HG03103 (cell line): ENCODE results near the gene BCL7B.
"Not testable (repeated sequence)": the region's sequence is repeated elsewhere in the genome, so short reads cannot be mapped to it uniquely, and the experiment has no call there.

Source experiments
- ATAC-seq: cut with Tn5 transposase; IDR thresholded peaks from one replicate; pipeline ENCODE4 v1.9.1; 2021; ENCODE audit warnings: low read depth; ENCODE audit not compliant: unreplicated experiment

Gene BCL7B

GRCh38 chr7:73573276-73573675 lies 15.8 kb upstream of the BCL7B start:
- no peak for ATAC-seq

- ATAC-seq: no peak
Measured at GRCh38 chr7:73572767-73573186, 15.3 kb upstream of the BCL7B start.

GRCh38 chr7:73570977-73571376 lies 13.5 kb upstream of the BCL7B start:
- no peak for ATAC-seq

GRCh38 chr7:73570521-73570920 lies 13.0 kb upstream of the BCL7B start:
- ATAC-seq: no peak

GRCh38 chr7:73569042-73569608 lies 11.6 kb upstream of the BCL7B start:
- no peak for ATAC-seq

GRCh38 chr7:73567846-73568685 lies 10.6 kb upstream of the BCL7B start:
- ATAC-seq: no peak

- no peak for ATAC-seq
Measured at GRCh38 chr7:73567140-73567539, 9.7 kb upstream of the BCL7B start.

- not testable (repeated sequence) for ATAC-seq
Measured at GRCh38 chr7:73566431-73566830, 8.9 kb upstream of the BCL7B start.

GRCh38 chr7:73565675-73566340 lies 8.3 kb upstream of the BCL7B start:
- ATAC-seq: no peak

GRCh38 chr7:73560109-73560835 lies 2.8 kb upstream of the BCL7B start:
- no peak for ATAC-seq

- ATAC-seq: peak; percentile 82
Measured at GRCh38 chr7:73557108-73557396, 438 bp downstream of the BCL7B start.

GRCh38 chr7:73556208-73557107 lies 1.0 kb downstream of the BCL7B start:
- ATAC-seq: no peak

GRCh38 chr7:73555411-73555982 lies 2.0 kb downstream of the BCL7B start:
- no peak for ATAC-seq

GRCh38 chr7:73550093-73550492 lies 7.4 kb downstream of the BCL7B start:
- not testable (repeated sequence) for ATAC-seq

- ATAC-seq: no peak
Measured at GRCh38 chr7:73549176-73549575, 8.3 kb downstream of the BCL7B start.

- ATAC-seq: no peak
Measured at GRCh38 chr7:73547841-73548240, 9.6 kb downstream of the BCL7B start.

GRCh38 chr7:73544678-73545077 lies 12.8 kb downstream of the BCL7B start:
- ATAC-seq: no peak

GRCh38 chr7:73541722-73542121 lies 15.8 kb downstream of the BCL7B start:
- no peak for ATAC-seq

- no peak for ATAC-seq
Measured at GRCh38 chr7:73539709-73540108, 17.8 kb downstream of the BCL7B start.

- ATAC-seq: not testable (repeated sequence)
Measured at GRCh38 chr7:73538510-73538909, 19.0 kb downstream of the BCL7B start.
